BE2C (cell line): ENCODE measurements around the gene TRIP4.
"Not testable (repeated sequence)": the region's sequence is repeated elsewhere in the genome, so short reads cannot be mapped to it uniquely, and the experiment has no call there.

Source experiments
- DNase-seq: peaks from one replicate; pipeline ENCODE4 v3.0.0-alpha.2; 2020
- H3K27me3 ChIP-seq: fragments of 250-450 bp; sonication (Bioruptor Pico); 2 replicates; pipeline ENCODE4 v1.5.1; 2020; ENCODE audit warnings: mild to moderate bottlenecking
- H3K36me3 ChIP-seq: fragments of 250-450 bp; sonication (Bioruptor Pico); 2 replicates; pipeline ENCODE4 v1.5.1; 2020; ENCODE audit warnings: mild to moderate bottlenecking
- H3K4me1 ChIP-seq: fragments of 250-450 bp; sonication (Bioruptor Pico); 2 replicates; pipeline ENCODE4 v1.5.1; 2020
- H3K4me3 ChIP-seq: 2 replicates; pipeline ENCODE4 v1.5.1; 2011; ENCODE audit warnings: low read depth, low read length
- H3K9me3 ChIP-seq: fragments of 250-450 bp; sonication (Bioruptor Pico); 2 replicates; pipeline ENCODE4 v1.5.1; 2020
- TF ChIP-seq, protein P1 (sequence below): IDR thresholded peaks from 2 replicates; pipeline ENCODE4 v1.5.1; 2012; ENCODE audit warnings: mild to moderate bottlenecking, low read depth, low read length

TRIP4 gene

DNA sequence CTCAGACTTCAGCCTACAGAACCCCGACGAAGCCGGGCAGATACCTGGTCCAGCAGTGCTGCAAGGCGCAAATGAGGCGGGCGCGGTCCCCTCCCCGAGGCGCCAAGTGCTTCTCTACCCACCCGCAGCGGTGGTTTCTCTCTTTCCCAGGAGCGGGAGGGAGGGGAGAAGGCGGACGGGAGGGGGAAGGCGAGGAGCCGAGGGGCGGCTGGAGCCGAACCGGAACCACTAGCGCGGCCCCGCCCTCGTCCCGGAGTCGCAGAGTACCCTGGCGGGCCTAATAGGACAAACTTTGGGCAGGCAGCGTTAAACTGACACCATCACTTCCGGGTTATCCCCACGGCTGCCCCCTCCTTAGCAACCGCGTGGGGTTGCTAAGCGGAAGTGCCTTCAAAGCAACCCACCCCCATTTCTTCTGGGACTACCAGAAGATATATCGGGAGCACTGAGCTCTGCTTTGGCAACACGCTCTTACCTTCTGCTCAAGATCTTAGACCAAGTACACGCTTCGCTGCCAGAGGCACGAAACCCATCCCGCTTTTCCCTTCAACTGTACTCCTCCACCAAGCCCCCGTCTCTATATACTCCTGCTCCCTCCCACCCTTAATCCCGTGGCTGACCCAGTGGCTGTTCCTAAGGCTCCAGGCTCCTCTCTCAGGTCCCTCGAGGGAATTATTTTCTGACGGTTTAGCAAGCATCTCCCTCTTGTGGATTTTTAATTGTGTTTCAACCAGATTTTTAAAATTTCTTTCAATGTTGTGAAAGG lies 31.5 kb upstream of the TRIP4 start, which contains the start of gene CSNK1G1:
Gene CSNK1G1, minus strand, starts transcription at position 230 of the 766 bp plus-strand sequence. CDS start 55,674 bp downstream, outside the sequence.
- TF ChIP-seq, protein P1, sequence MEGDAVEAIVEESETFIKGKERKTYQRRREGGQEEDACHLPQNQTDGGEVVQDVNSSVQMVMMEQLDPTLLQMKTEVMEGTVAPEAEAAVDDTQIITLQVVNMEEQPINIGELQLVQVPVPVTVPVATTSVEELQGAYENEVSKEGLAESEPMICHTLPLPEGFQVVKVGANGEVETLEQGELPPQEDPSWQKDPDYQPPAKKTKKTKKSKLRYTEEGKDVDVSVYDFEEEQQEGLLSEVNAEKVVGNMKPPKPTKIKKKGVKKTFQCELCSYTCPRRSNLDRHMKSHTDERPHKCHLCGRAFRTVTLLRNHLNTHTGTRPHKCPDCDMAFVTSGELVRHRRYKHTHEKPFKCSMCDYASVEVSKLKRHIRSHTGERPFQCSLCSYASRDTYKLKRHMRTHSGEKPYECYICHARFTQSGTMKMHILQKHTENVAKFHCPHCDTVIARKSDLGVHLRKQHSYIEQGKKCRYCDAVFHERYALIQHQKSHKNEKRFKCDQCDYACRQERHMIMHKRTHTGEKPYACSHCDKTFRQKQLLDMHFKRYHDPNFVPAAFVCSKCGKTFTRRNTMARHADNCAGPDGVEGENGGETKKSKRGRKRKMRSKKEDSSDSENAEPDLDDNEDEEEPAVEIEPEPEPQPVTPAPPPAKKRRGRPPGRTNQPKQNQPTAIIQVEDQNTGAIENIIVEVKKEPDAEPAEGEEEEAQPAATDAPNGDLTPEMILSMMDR: peak; percentile 53

GRCh38 chr15:64356710-64357040 lies 31.0 kb upstream of the TRIP4 start:
- Histone ChIP-seq H3K4me1 (no peaks in the 10 kb centered on the region; the same call in 1 of the 2 replicates), H3K4me3 (peak overlapping the region; percentile 97), H3K9me3 (no peaks in the 10 kb centered on the region), H3K27me3 (no peaks in the 10 kb centered on the region), H3K36me3 (peaks cover 6% of the 10 kb centered on the region; the same call in 1 of the 2 replicates)
- TF ChIP-seq, protein P1: no peak
- DNase-seq: no peak

More for the DNA sequence above, 31.5 kb upstream of the TRIP4 start, which contains the start of gene CSNK1G1:
- H3K36me3 ChIP-seq: peaks cover 3% of the 10 kb centered on the region; the same call in 1 of the 2 replicates
- no peaks in the 10 kb centered on the region; the same call in 1 of the 2 replicates for H3K4me1 ChIP-seq
- no peaks in the 10 kb centered on the region for H3K27me3 ChIP-seq
- H3K4me3 ChIP-seq: peak within 1 kb of the TSS; percentile 97
- no peaks in the 10 kb centered on the region for H3K9me3 ChIP-seq
- DNase-seq: peak; percentile 97

GRCh38 chr15:64361259-64361658 lies 26.4 kb upstream of the TRIP4 start:
- Histone ChIP-seq H3K36me3 (peaks cover 27% of the 10 kb centered on the region), H3K4me1 (no peaks in the 10 kb centered on the region; the same call in 1 of the 2 replicates), H3K4me3 (no peak overlapping the region), H3K27me3 (no peaks in the 10 kb centered on the region), H3K9me3 (no peaks in the 10 kb centered on the region)
- TF ChIP-seq, protein P1: no peak
- no peak for DNase-seq

GRCh38 chr15:64369078-64369607 lies 18.5 kb upstream of the TRIP4 start:
- H3K4me3 ChIP-seq: no peak overlapping the region
- DNase-seq: no peak
- H3K9me3 ChIP-seq: no peaks in the 10 kb centered on the region
- TF ChIP-seq, protein P1: no peak
- no peaks in the 10 kb centered on the region; the same call in 1 of the 2 replicates for H3K4me1 ChIP-seq
- H3K36me3 ChIP-seq: peaks cover 25% of the 10 kb centered on the region
- no peaks in the 10 kb centered on the region for H3K27me3 ChIP-seq

DNA sequence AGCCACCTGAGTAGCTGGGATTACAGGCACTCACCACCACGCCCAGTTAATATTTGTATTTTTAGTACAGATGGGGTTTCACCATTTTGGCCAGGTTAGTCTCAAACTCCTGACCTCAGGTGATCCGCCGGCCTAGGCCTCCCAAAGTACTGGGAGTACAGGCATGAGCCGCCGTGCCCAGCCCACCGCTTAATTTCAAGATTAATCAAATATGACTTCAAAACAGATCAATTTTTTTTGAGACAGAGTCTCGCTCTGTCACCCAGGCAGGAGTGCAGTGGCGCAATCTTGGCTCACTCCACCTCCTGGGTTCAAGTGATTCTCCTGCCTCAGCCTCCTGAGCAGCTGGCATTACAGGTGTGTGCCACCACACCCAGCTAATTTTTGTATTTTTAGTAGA lies 16.3 kb upstream of the TRIP4 start:
- not testable (repeated sequence) for H3K4me3 ChIP-seq, DNase-seq, H3K27me3 ChIP-seq, H3K4me1 ChIP-seq, H3K9me3 ChIP-seq
- peaks cover 34% of the 10 kb centered on the region for H3K36me3 ChIP-seq

DNA sequence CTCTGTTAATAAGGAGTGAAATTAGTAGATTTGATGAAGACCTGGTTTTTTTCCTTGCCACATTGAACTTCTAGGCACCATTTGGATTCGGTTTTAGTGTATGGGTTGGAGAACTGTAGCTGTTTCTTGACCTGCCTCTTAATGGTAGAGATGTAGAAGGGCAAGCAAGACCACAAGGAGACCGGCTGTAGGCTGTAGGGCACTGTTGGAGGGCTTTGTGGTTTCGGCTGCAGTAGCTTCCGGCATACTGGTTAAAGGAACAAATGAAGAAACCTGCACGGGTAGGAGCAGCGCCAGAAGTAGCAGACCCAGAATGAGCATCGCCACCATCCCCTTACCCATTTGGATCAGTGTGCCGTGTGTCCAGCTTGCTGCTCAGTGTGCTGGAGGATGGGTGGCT lies 14.3 kb upstream of the TRIP4 start:
- Histone ChIP-seq H3K4me3 (no peak overlapping the region), H3K36me3 (peaks cover 45% of the 10 kb centered on the region), H3K27me3 (no peaks in the 10 kb centered on the region), H3K4me1 (no peaks in the 10 kb centered on the region), H3K9me3 (no peaks in the 10 kb centered on the region)
- DNase-seq: no peak
- TF ChIP-seq, protein P1: no peak
